Activated naive CD8-positive, alpha-beta T cell treated with anti-CD3 and anti-CD28 coated beads, Interleukin-2, amount 10 ng/mL, durations not matched to agents 7 days and 5 days (primary cell): ENCODE results near the gene RSRP1. TPM values are rescaled to one million over a fixed set of nuclear protein-coding genes. Genes with fewer than 3 reads are reported as not detected.
A peak's percentile ranks its signal among the peaks of the same experiment; 100 is the strongest.
"Not testable (repeated sequence)": the region's sequence is repeated elsewhere in the genome, so short reads cannot be mapped to it uniquely, and the experiment has no call there.

Source experiments
- ATAC-seq: fragments of 150-1000 bp; cut with Tn5 transposase; one replicate; pipeline ENCODE4 v1.10.0; 2021; ENCODE audit warnings: low read depth, moderate library complexity
- POLR2A ChIA-PET: fragments of 350-600 bp; sonication (Branson Sonifier 250); formaldehyde crosslinking; loops from one replicate; lab custom pipeline; 2021; ENCODE audit warnings: antibody characterized with exemption; lab: Charles Lee
- DNase-seq: peaks from one replicate; pipeline ENCODE4 v3.0.0; 2021
- H3K27ac Mint-ChIP-seq: one replicate; pipeline ENCODE4 v1.8.0; 2022; ENCODE audit warnings: mild to moderate bottlenecking, mixed read lengths
- H3K27me3 Mint-ChIP-seq: one replicate; pipeline ENCODE4 v1.8.0; 2022; ENCODE audit warnings: mild to moderate bottlenecking, moderate library complexity, mixed read lengths
- H3K36me3 Mint-ChIP-seq: one replicate; pipeline ENCODE4 v1.8.0; 2021; ENCODE audit warnings: mild to moderate bottlenecking, mixed read lengths
- H3K4me1 Mint-ChIP-seq: one replicate; pipeline ENCODE4 v1.8.0; 2021; ENCODE audit warnings: mixed read lengths
- H3K4me3 Mint-ChIP-seq: one replicate; pipeline ENCODE4 v1.8.0; 2022; ENCODE audit warnings: mild to moderate bottlenecking, moderate library complexity, mixed read lengths
- H3K9me3 Mint-ChIP-seq: one replicate; pipeline ENCODE4 v1.8.0; 2021; ENCODE audit warnings: mixed read lengths
- total RNA-seq, 2 experiments: library from RNA; stranded (reverse); gene quantifications; one replicate each; pipeline ENCODE4 v1.2.3, GENCODE V29; 2021

The RSRP1 gene, protein sequence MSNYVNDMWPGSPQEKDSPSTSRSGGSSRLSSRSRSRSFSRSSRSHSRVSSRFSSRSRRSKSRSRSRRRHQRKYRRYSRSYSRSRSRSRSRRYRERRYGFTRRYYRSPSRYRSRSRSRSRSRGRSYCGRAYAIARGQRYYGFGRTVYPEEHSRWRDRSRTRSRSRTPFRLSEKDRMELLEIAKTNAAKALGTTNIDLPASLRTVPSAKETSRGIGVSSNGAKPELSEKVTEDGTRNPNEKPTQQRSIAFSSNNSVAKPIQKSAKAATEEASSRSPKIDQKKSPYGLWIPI
- 100 to 1,000 TPM; 292 to 305 TPM for total RNA-seq

DNA sequence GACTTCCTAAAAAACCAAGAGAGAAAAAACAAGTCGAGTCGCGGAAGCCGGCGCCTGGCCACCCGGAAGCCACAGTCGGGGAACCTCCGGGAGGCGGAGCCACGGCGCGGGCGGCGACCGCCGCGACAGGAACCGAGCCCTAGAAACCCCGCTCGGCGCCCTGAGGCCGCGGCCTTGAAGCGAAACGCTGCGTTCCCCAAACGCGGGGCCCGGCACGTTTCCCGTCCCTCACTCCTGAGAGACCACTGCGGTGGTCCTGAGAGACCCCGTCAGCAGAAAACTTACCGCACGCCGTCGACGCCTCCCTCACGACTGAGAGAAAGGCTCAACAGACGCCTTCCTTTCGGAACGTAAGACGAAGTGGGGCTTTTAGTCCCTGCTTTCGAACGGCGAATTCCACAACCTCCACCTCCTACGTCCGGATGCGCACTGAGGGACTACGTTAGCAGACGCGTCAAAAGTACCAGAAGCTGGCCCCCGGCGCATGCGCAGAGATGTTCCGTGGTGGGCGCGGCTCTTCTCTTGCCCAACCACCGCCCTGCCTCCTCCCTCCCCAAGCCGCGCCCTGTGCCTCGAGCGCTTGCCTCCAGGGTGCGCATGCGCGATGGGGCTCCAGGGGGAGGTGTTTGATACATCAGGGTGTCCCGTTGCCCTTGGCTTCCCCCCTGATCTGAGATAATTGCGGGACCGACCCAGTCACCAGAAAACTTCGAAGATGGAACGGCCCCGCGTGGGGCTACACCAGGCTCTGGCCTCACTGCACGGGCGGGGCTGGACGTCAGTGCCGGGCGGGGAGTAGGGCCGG, at the start of gene RSRP1:
Gene RSRP1, minus strand, starts transcription at position 431 of the 805 bp plus-strand sequence. CDS start 491 bp downstream, outside the sequence.
- H3K36me3 Mint-ChIP-seq = peaks cover 35% of the 10 kb centered on the region
- peak within 1 kb of the TSS; percentile 90 for H3K4me3 Mint-ChIP-seq
- POLR2A ChIA-PET = interaction anchor here (0.6 to 4.2 kb wide), 27 partner anchors 7 to 743 kb away, joined by 3 to 82 read pairs (median 3); partner anchors contain the start of genes MACO1, MTFR1L, SYF2 and TMEM50A
- DNase-seq = peak; percentile 100
- no peaks in the 10 kb centered on the region for H3K9me3 Mint-ChIP-seq
- no peaks in the 10 kb centered on the region for H3K27me3 Mint-ChIP-seq
- peaks cover 35% of the 10 kb centered on the region for H3K4me1 Mint-ChIP-seq
- peak within 1 kb of the TSS; percentile 99 for H3K27ac Mint-ChIP-seq
- ATAC-seq = peak; percentile 90

DNA sequence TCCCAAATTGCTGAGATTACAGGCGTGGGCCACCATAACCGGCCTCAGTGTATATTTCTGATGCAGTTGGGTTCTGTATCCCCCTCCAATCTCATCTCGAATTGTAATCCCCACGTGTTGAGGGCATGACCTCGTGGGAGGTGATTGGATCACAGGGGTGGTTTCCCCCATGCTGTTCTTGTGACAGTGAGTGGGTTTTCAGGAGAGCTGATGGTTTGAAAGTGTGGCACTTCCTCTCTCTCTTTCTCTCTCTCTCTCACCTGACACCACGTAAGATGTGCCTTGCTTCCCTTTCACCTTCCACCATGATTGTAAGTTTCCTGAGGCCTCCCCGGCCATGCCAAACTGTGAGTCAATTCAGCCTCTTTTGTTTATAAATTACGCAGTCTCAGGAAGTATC, 49.2 kb upstream of the RSRP1 start:
- H3K27ac Mint-ChIP-seq, POLR2A ChIA-PET: not testable (repeated sequence)

DNA sequence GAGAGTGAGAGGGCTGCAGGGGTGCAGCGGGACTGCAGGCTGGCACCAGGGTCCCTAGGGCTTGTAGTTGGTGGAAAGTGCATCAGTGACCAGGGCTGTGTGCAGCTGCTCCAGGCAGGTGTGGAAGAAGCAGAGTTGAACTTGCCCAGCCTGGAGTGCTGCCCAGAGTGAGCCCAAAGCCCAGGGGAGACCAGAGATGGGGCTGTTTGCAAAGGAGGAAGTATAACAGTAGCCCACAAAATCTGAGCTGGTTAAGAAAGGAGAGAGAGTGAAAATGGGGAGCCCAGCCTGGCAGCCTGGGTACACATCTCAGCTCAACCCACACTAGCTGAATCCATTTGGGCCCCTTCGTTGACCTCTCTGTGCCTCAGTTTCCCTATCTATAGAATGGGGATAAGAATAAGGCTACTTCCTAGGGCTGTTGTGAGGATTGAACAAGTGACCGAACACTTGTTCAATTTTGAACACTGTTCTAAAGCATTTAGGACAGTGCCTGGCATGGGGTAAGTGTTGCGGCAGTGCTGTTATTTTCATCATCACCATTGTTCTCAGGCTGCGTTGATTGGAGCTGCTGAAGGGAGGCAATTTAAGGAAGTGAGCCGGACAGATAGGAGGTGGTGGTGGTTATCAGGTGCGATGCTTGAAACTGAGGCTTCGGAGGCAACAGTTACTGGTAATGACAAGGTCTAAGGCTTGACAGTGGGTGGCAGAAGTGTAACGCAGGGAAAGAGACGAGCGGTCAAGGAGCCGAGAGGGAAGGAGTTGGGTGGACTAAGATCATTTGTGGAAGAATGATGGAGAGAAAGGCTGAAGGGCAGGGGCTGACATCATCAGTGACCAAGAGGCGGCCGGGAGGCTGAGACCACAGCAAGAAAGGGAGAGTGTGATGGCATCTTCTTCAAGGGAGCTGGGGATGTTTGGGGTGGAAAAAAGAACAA, 47.9 kb upstream of the RSRP1 start:
- H3K4me1 Mint-ChIP-seq, H3K27ac Mint-ChIP-seq, H3K4me3 Mint-ChIP-seq, POLR2A ChIA-PET, DNase-seq, ATAC-seq, H3K27me3 Mint-ChIP-seq, H3K9me3 Mint-ChIP-seq, H3K36me3 Mint-ChIP-seq: not testable (repeated sequence)

More for the DNA sequence above, 49.2 kb upstream of the RSRP1 start:
- not testable (repeated sequence) for H3K9me3 Mint-ChIP-seq, H3K27me3 Mint-ChIP-seq, DNase-seq, H3K4me1 Mint-ChIP-seq, H3K36me3 Mint-ChIP-seq, ATAC-seq, H3K4me3 Mint-ChIP-seq

DNA sequence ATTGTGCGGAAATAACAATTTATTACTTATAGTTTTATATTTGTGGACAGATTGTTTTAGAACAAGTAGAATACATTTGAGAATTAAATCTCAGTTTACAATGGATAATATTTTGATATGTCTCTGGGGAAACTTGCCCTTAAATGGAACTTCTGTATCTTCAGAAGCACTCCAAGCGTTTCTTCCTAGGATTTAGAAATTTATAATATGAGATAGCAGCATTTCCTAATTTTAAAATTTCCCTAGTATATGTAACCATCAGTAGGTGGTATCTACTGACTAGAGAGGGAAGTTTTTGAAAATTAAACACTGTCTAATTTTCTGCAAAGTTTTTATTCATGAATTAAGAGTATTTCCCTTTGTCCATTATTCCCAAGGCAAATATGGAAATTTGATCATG, 46.2 kb upstream of the RSRP1 start:
- H3K9me3 Mint-ChIP-seq, H3K36me3 Mint-ChIP-seq, H3K27me3 Mint-ChIP-seq, H3K27ac Mint-ChIP-seq, H3K4me3 Mint-ChIP-seq, H3K4me1 Mint-ChIP-seq, POLR2A ChIA-PET, ATAC-seq, DNase-seq: not testable (repeated sequence)

DNA sequence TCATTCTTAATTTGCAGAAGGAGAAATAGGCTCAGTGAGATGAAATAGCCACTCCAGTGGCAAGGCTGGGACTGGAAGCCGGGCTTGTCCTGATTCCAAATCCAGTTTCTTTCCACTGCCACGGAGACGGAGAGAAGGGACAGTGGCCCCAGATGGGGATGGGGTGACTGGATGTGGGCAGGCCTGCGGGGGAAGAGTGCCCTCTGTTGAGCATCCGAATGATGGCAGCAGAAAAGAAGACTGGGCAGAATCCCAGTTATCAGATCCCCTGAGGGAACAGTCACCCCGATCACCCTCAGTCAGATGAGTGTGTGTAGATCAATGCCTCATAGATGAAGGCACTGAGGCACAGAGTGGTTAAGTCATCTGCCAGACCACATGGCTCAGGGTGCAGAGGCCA, 42.8 kb upstream of the RSRP1 start:
- H3K36me3 Mint-ChIP-seq, POLR2A ChIA-PET, H3K4me1 Mint-ChIP-seq, DNase-seq, H3K9me3 Mint-ChIP-seq, H3K27ac Mint-ChIP-seq, H3K4me3 Mint-ChIP-seq, H3K27me3 Mint-ChIP-seq, ATAC-seq: not testable (repeated sequence)

DNA sequence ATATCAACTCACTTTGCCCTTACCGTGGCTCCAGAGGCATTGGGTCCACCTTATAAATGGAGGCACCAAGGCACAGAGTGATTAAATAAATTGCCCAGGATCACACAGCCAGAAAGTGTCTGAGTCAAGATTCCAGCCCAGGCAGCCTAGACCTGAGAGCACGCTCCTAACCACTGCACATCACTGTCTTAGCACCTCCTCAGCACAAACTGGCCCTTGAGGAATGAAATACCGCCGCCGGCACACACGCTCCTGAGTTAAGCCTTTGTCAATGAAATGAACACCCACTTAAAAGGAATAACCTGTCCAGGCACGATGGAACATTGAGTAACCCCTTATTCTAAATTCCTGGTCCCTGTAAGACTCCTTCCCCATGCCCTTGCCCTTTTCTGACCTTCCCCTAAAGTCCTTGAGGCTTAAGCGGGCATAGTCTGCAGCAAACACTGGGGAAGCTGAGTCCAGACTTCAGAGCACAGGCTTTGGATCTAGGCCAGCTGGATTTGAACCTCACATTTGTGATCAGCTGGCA, 41.4 kb upstream of the RSRP1 start:
- H3K9me3 Mint-ChIP-seq, H3K27me3 Mint-ChIP-seq, H3K4me1 Mint-ChIP-seq, ATAC-seq, H3K27ac Mint-ChIP-seq, H3K4me3 Mint-ChIP-seq, POLR2A ChIA-PET, H3K36me3 Mint-ChIP-seq, DNase-seq: not testable (repeated sequence)

DNA sequence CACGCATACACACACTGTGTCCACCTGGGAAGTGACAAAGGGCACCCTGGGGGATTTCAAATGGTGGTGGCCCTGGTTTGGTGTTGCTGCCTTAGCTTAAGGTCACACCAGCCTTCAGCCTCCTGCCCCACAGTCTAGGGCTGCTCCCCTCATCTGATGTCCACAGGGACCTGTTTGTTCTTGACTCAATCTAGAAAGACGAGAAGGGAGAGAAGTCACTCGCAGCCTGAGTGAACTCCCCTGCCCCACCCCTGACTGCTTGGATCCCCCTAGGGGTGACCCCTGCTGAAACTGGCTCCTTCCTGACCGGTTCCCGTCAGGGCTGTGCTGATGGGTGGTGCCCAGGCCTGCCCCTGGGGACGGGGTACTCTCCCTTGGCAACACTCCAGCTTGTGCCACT, 39.9 kb upstream of the RSRP1 start:
- H3K4me3 Mint-ChIP-seq, ATAC-seq, H3K9me3 Mint-ChIP-seq, H3K27me3 Mint-ChIP-seq, H3K4me1 Mint-ChIP-seq, H3K27ac Mint-ChIP-seq, DNase-seq, POLR2A ChIA-PET, H3K36me3 Mint-ChIP-seq: not testable (repeated sequence)

DNA sequence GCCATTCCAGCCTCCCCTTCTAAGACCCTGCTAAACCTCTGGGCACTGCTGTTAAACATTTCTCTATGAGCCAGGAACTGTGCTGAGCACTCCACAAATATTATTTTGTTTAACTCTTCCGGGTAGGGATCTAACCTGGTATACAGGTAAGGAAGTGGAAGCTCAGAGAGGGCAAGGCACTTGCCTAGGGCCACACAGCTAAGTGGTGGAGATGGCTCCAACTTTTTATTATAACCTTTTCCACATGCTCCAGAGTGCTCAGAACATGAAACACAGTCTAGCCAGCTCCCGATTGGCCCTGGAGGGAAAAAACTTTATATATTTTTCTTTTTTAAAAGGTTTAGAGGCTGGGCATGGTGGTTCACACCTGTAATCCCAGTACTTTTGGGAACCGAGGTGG, 38.6 kb upstream of the RSRP1 start:
- ATAC-seq, POLR2A ChIA-PET, H3K4me1 Mint-ChIP-seq, H3K36me3 Mint-ChIP-seq, H3K4me3 Mint-ChIP-seq, H3K27ac Mint-ChIP-seq, H3K9me3 Mint-ChIP-seq, DNase-seq, H3K27me3 Mint-ChIP-seq: not testable (repeated sequence)

DNA sequence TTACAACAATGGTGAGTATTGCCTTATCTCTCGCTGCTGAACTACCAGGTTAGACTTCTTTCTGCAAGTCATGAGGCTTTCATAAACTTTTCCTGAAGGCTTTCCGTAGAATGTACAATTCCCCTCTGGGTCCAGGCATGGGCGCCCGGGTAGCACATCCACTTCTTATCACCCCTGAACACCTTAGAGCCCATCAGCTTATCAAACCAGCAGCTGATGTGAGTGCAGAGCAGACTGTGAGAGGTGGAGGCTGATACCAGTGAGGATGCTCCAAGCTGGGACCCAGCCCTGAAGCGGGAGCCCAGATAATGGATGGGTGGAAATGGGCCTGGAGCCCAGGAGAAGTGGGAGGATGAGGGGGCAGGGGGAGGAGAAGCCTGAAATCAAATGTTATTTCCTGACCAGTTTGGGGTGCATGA, 32.4 kb upstream of the RSRP1 start:
- DNase-seq, ATAC-seq, H3K4me3 Mint-ChIP-seq, H3K27ac Mint-ChIP-seq, H3K27me3 Mint-ChIP-seq, H3K36me3 Mint-ChIP-seq, H3K9me3 Mint-ChIP-seq, H3K4me1 Mint-ChIP-seq, POLR2A ChIA-PET: not testable (repeated sequence)

DNA sequence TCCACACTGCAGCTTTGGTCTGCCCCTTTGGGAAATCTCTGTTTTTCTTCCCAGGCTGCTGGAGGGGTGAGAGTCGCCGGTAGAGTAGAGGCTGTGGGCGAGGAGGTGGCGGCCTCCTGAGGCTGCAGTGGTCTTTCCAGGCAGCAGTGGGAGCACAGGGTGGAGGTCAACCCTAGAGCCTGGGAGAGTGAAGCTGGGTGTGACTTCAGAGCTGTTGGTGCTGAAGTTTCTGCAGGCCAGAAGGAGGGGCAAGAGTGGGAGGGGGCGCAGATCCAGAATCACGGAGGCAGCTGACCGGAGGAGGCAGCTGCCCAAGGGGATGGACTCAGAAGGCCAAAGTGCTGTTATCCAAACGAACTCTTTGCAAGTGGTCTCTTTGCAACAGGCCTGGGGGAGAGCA, 31.5 kb upstream of the RSRP1 start:
- H3K27me3 Mint-ChIP-seq, H3K9me3 Mint-ChIP-seq, H3K4me3 Mint-ChIP-seq, H3K36me3 Mint-ChIP-seq, H3K4me1 Mint-ChIP-seq, ATAC-seq, H3K27ac Mint-ChIP-seq, DNase-seq, POLR2A ChIA-PET: not testable (repeated sequence)

DNA sequence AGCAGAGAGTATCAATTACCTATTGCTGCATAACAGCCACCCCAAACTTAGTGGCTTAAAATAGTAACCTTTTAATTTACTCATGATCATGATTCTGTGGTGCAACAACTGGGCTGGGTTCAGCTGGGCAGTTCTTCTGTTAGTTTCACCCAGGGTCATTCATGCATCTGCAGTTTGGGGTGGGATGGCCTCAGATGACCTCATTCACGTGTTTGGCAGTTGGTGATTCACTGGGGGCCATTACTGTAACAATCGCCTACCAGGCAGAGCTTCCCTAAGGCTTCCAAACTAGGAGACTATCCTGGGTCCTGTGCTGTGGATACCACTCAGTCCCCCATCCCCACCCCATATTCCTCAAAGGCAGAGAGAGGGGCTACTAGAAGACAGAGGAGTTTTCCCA, 31.1 kb upstream of the RSRP1 start:
- H3K36me3 Mint-ChIP-seq, H3K27ac Mint-ChIP-seq, H3K9me3 Mint-ChIP-seq, DNase-seq, POLR2A ChIA-PET, H3K27me3 Mint-ChIP-seq, H3K4me3 Mint-ChIP-seq, ATAC-seq, H3K4me1 Mint-ChIP-seq: not testable (repeated sequence)

DNA sequence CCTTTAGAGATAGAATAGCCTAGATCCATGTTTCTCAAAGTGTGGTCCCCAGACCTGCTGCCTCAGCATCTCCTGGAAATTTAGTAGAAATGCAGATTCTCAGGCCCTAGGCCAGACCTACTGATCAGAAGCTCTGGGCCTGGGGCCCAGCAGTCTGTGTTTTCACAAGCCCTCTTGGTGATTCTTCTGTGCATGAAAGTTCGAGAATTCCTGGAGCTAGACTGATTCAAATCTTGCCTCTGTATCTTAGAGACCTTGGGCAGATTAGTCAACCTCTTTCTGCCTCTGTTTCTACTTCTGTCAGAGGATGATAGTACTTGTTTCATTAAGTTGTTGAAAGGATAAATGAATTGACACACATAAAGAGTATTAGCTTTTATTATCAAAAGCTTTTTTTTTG, 30.0 kb upstream of the RSRP1 start:
- H3K27ac Mint-ChIP-seq, POLR2A ChIA-PET, H3K9me3 Mint-ChIP-seq, H3K4me1 Mint-ChIP-seq, H3K27me3 Mint-ChIP-seq, ATAC-seq, H3K4me3 Mint-ChIP-seq, DNase-seq, H3K36me3 Mint-ChIP-seq: not testable (repeated sequence)

DNA sequence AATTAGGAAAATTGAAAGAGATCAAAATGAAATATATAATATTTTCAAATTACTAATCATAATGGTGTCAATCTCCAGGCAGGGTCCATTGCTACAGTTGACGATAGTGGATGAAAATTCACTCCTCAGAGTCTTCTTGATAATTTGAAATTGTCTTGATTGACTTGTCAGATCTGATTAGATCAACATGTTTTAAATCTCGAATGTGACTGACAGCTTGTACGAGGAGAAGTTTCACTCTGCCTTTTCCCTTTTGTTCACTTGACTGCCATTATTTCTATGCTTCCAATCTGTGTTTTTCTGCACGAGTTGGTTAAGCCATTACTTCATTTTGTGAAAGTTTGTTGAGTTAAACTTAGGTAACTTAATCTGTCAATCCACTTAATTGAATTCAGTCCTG, 28.4 kb upstream of the RSRP1 start:
- H3K27ac Mint-ChIP-seq, H3K27me3 Mint-ChIP-seq, POLR2A ChIA-PET, H3K36me3 Mint-ChIP-seq, DNase-seq, H3K4me1 Mint-ChIP-seq, H3K4me3 Mint-ChIP-seq, H3K9me3 Mint-ChIP-seq, ATAC-seq: not testable (repeated sequence)
